Measurements from ENCODE around the gene C4BPA.

DNA sequence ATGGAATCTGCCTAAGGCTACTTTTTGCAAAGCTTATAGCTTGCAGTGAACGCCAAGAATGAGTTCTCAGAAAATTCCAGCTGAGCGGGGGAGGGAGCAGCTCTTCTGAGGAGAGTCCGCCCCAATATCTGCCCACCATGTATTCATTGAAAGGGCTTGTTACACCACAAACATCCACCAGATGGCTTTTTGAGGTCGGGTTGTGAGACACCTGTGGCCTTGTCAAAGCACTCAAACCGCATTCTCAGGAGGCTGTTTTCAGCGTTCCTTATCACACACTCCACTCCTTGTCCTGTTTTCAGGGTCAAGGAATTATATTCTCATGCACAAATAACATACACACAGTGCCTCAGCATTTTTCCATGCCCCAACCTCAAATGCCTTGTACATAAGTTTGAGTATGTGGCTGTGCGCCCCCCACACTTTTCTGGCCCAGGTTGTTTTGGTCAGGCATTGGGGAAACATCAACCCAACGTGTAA is 19.3 kb upstream of the C4BPA start:
- no peak for TF ChIP-seq EZH2 (IDR thresholded peaks at IDR 0.05; ENCODE audit: borderline replicate concordance, low read length)
- TF ChIP-seq, protein P1, sequence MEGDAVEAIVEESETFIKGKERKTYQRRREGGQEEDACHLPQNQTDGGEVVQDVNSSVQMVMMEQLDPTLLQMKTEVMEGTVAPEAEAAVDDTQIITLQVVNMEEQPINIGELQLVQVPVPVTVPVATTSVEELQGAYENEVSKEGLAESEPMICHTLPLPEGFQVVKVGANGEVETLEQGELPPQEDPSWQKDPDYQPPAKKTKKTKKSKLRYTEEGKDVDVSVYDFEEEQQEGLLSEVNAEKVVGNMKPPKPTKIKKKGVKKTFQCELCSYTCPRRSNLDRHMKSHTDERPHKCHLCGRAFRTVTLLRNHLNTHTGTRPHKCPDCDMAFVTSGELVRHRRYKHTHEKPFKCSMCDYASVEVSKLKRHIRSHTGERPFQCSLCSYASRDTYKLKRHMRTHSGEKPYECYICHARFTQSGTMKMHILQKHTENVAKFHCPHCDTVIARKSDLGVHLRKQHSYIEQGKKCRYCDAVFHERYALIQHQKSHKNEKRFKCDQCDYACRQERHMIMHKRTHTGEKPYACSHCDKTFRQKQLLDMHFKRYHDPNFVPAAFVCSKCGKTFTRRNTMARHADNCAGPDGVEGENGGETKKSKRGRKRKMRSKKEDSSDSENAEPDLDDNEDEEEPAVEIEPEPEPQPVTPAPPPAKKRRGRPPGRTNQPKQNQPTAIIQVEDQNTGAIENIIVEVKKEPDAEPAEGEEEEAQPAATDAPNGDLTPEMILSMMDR (IDR thresholded peaks at IDR 0.05; ENCODE audit: low read length), result peak; percentile 59; the same call in 1 of the 2 replicates
